CD4-positive, CD25-positive, alpha-beta regulatory T cell (primary cell): ENCODE results near the gene CRB1. TPM values are rescaled to one million over a fixed set of nuclear protein-coding genes. Genes with fewer than 3 reads are reported as not detected.

Source experiments
- ATAC-seq, 2 donors: fragments of 150-1000 bp; cut with Tn5 transposase; one replicate each; pipeline ENCODE4 v1.10.0; 2021; ENCODE audit warnings: low read depth in 2 of 2, moderate number of reproducible peaks in 2 of 2, moderate library complexity in 1 of 2
- DNase-seq, 3 donors: peaks; one replicate each; pipeline versions ENCODE4 v3.0.0 to v3.0.0-alpha.2; 2012 to 2022; ENCODE audit warnings: mixed read lengths in 1 of 3
- H3K27ac ChIP-seq: one replicate; pipeline ENCODE4 v1.7.0; 2013; ENCODE audit warnings: mild to moderate bottlenecking, low read length; ENCODE audit not compliant: insufficient read depth, poor library complexity, severe bottlenecking
- H3K27me3 ChIP-seq: one replicate; pipeline ENCODE4 v1.7.0; 2013; ENCODE audit warnings: low read length; ENCODE audit not compliant: control insufficient read depth, insufficient read depth
- H3K36me3 ChIP-seq: one replicate; pipeline ENCODE4 v1.7.0; 2013; ENCODE audit warnings: mild to moderate bottlenecking, low read length, moderate library complexity; ENCODE audit not compliant: control insufficient read depth, insufficient read depth
- H3K4me1 ChIP-seq: 2 replicates; pipeline ENCODE4 v1.7.0; 2013; ENCODE audit warnings: mild to moderate bottlenecking, low read length; ENCODE audit not compliant: insufficient read depth, control insufficient read depth, poor library complexity, severe bottlenecking
- H3K4me3 ChIP-seq: one replicate; pipeline ENCODE4 v1.7.0; 2013; ENCODE audit warnings: low read depth, mild to moderate bottlenecking, low read length, moderate library complexity
- H3K9me3 ChIP-seq, 2 experiments: 1 replicate in 1 of 2; 2 replicates in 1 of 2; pipeline ENCODE4 v1.7.0; 2013; ENCODE audit warnings: low read length in 2 of 2, mild to moderate bottlenecking in 1 of 2, moderate library complexity in 1 of 2; ENCODE audit not compliant: control insufficient read depth in 2 of 2
- H3K27ac Mint-ChIP-seq, 3 donors: one replicate each; pipeline ENCODE4 v1.8.0; 2020 to 2022; ENCODE audit warnings: mild to moderate bottlenecking in 3 of 3, mixed read lengths in 3 of 3, moderate library complexity in 2 of 3
- H3K27me3 Mint-ChIP-seq: one replicate; pipeline ENCODE4 v1.8.0; 2022; ENCODE audit warnings: mild to moderate bottlenecking, mixed read lengths
- H3K36me3 Mint-ChIP-seq: one replicate; pipeline ENCODE4 v1.8.0; 2020; ENCODE audit warnings: mixed read lengths
- H3K4me1 Mint-ChIP-seq, 4 donors: one replicate each; pipeline ENCODE4 v1.8.0; 2020 to 2022; ENCODE audit warnings: mixed read lengths in 4 of 4, mild to moderate bottlenecking in 1 of 4
- H3K4me3 Mint-ChIP-seq, 4 donors: one replicate each; pipeline ENCODE4 v1.8.0; 2020 to 2022; ENCODE audit warnings: mild to moderate bottlenecking in 4 of 4, mixed read lengths in 4 of 4, moderate library complexity in 3 of 4
- H3K9me3 Mint-ChIP-seq, 7 donors: one replicate each; pipeline ENCODE4 v1.8.0; 2020 to 2022; ENCODE audit warnings: mixed read lengths in 7 of 7, mild to moderate bottlenecking in 3 of 7, moderate library complexity in 2 of 7
- polyA plus RNA-seq, 4 donors: library from polyadenylated mRNA; unstranded; fragments of 300-500 nt; fragmentation: Illumina TruSeq; gene quantifications; one replicate each; pipeline ENCODE4 v1.2.3, GENCODE V29; 2021
- total RNA-seq: library from RNA; stranded (reverse); gene quantifications from one replicate; pipeline ENCODE4 v1.2.3, GENCODE V29; 2022

Gene CRB1
- total and polyA plus RNA-seq, 5 donors from 2014 or later, result not detected

- DNase-seq (no peak), ATAC-seq (no peak)
- Mint-ChIP-seq H3K27ac (no peak overlapping the region), H3K36me3 (no peaks in the 10 kb centered on the region), H3K9me3 (peaks cover 0 to 5% (median 0%) of the 10 kb centered on the region in 7 donors), H3K4me3 (no peak overlapping the region), H3K27me3 (peaks cover 25% of the 10 kb centered on the region), H3K4me1 (no peaks in the 10 kb centered on the region)
- Histone ChIP-seq H3K27me3 (peaks cover 2% of the 10 kb centered on the region), H3K9me3 (no peaks in the 10 kb centered on the region), H3K36me3 (no peaks in the 10 kb centered on the region), H3K4me3 (no peak overlapping the region), H3K4me1 (no peaks in the 10 kb centered on the region), H3K27ac (no peak overlapping the region)
These were observed 20.6 kb upstream of the CRB1 start for GRCh38 chr1:197247465-197247864.

- H3K27ac Mint-ChIP-seq, result no peak overlapping the region
- no peak overlapping the region for H3K4me3 ChIP-seq
- H3K36me3 ChIP-seq, result no peaks in the 10 kb centered on the region
- peaks cover 2% of the 10 kb centered on the region for H3K27me3 ChIP-seq
- no peaks in the 10 kb centered on the region for H3K9me3 ChIP-seq
- no peaks in the 10 kb centered on the region for H3K4me1 Mint-ChIP-seq
- H3K36me3 Mint-ChIP-seq, result no peaks in the 10 kb centered on the region
- no peak overlapping the region for H3K4me3 Mint-ChIP-seq
- H3K27ac ChIP-seq, result no peak overlapping the region
- no peaks in the 10 kb centered on the region for H3K9me3 Mint-ChIP-seq
- H3K4me1 ChIP-seq, result no peaks in the 10 kb centered on the region
- no peak for DNase-seq
- no peak for ATAC-seq
- H3K27me3 Mint-ChIP-seq, result peaks cover 18% of the 10 kb centered on the region
These were observed 18.7 kb upstream of the CRB1 start for GRCh38 chr1:197249324-197249723.

GRCh38 chr1:197250616-197251015 lies 17.4 kb upstream of the CRB1 start:
- Histone ChIP-seq H3K4me3 (no peak overlapping the region), H3K4me1 (no peaks in the 10 kb centered on the region), H3K9me3 (no peaks in the 10 kb centered on the region), H3K27me3 (peaks cover 2% of the 10 kb centered on the region), H3K27ac (no peak overlapping the region), H3K36me3 (no peaks in the 10 kb centered on the region)
- no peak for DNase-seq
- no peak for ATAC-seq
- H3K4me1 Mint-ChIP-seq, result no peaks in the 10 kb centered on the region
- no peak overlapping the region for H3K27ac Mint-ChIP-seq
- no peak overlapping the region for H3K4me3 Mint-ChIP-seq
- no peaks in the 10 kb centered on the region for H3K9me3 Mint-ChIP-seq
- peaks cover 9% of the 10 kb centered on the region for H3K27me3 Mint-ChIP-seq
- no peaks in the 10 kb centered on the region for H3K36me3 Mint-ChIP-seq

GRCh38 chr1:197252973-197253372 lies 15.1 kb upstream of the CRB1 start:
- no peaks in the 10 kb centered on the region for H3K9me3 ChIP-seq
- no peaks in the 10 kb centered on the region for H3K27me3 ChIP-seq
- no peak overlapping the region for H3K4me3 ChIP-seq
- Mint-ChIP-seq H3K4me1 (no peaks in the 10 kb centered on the region), H3K4me3 (no peak overlapping the region), H3K27me3 (peaks cover 5% of the 10 kb centered on the region), H3K36me3 (no peaks in the 10 kb centered on the region), H3K9me3 (peaks cover 0 to 1% (median 0%) of the 10 kb centered on the region in 7 donors), H3K27ac (no peak overlapping the region)
- ATAC-seq (no peak), DNase-seq (no peak)
- H3K4me1 ChIP-seq, result no peaks in the 10 kb centered on the region
- no peak overlapping the region for H3K27ac ChIP-seq
- no peaks in the 10 kb centered on the region for H3K36me3 ChIP-seq

GRCh38 chr1:197254866-197255265 lies 13.2 kb upstream of the CRB1 start:
- H3K36me3 Mint-ChIP-seq, result no peaks in the 10 kb centered on the region
- H3K9me3 Mint-ChIP-seq, result peaks cover 0 to 1% (median 0%) of the 10 kb centered on the region in 7 donors
- Histone ChIP-seq H3K4me1 (no peaks in the 10 kb centered on the region), H3K4me3 (no peak overlapping the region), H3K27me3 (no peaks in the 10 kb centered on the region), H3K27ac (no peak overlapping the region), H3K36me3 (no peaks in the 10 kb centered on the region), H3K9me3 (no peaks in the 10 kb centered on the region)
- no peak overlapping the region for H3K4me3 Mint-ChIP-seq
- H3K27ac Mint-ChIP-seq, result no peak overlapping the region
- no peaks in the 10 kb centered on the region for H3K4me1 Mint-ChIP-seq
- no peaks in the 10 kb centered on the region for H3K27me3 Mint-ChIP-seq
- DNase-seq, result no peak
- ATAC-seq, result no peak

GRCh38 chr1:197264936-197265567 lies 3.0 kb upstream of the CRB1 start:
- peaks cover 4% of the 10 kb centered on the region for H3K27me3 ChIP-seq
- Mint-ChIP-seq H3K27ac (no peak overlapping the region), H3K4me3 (no peak overlapping the region), H3K27me3 (peaks cover 8% of the 10 kb centered on the region), H3K4me1 (no peaks in the 10 kb centered on the region), H3K9me3 (no peaks in the 10 kb centered on the region), H3K36me3 (no peaks in the 10 kb centered on the region)
- H3K9me3 ChIP-seq, result no peaks in the 10 kb centered on the region
- H3K4me1 ChIP-seq, result no peaks in the 10 kb centered on the region
- no peaks in the 10 kb centered on the region for H3K36me3 ChIP-seq
- H3K27ac ChIP-seq, result no peak overlapping the region
- no peak overlapping the region for H3K4me3 ChIP-seq
- no peak for DNase-seq
- ATAC-seq, result no peak

GRCh38 chr1:197269053-197269452 lies 1.0 kb downstream of the CRB1 start:
- Mint-ChIP-seq H3K4me1 (no peaks in the 10 kb centered on the region), H3K27me3 (peaks cover 10% of the 10 kb centered on the region), H3K9me3 (no peaks in the 10 kb centered on the region), H3K27ac (no peak overlapping the region), H3K36me3 (no peaks in the 10 kb centered on the region), H3K4me3 (no peak overlapping the region)
- Histone ChIP-seq H3K9me3 (no peaks in the 10 kb centered on the region), H3K27ac (no peak overlapping the region), H3K4me1 (no peaks in the 10 kb centered on the region), H3K27me3 (peaks cover 3% of the 10 kb centered on the region), H3K36me3 (no peaks in the 10 kb centered on the region), H3K4me3 (no peak overlapping the region)
- ATAC-seq, result no peak
- no peak for DNase-seq

- ATAC-seq (no peak), DNase-seq (no peak)
- Histone ChIP-seq H3K4me1 (no peaks in the 10 kb centered on the region), H3K36me3 (no peaks in the 10 kb centered on the region), H3K4me3 (no peak overlapping the region), H3K27ac (no peak overlapping the region), H3K9me3 (no peaks in the 10 kb centered on the region), H3K27me3 (peaks cover 3% of the 10 kb centered on the region)
- no peak overlapping the region for H3K4me3 Mint-ChIP-seq
- H3K27me3 Mint-ChIP-seq, result peaks cover 8% of the 10 kb centered on the region
- no peaks in the 10 kb centered on the region for H3K9me3 Mint-ChIP-seq
- H3K36me3 Mint-ChIP-seq, result no peaks in the 10 kb centered on the region
- H3K4me1 Mint-ChIP-seq, result peaks cover 0 to 3% (median 0%) of the 10 kb centered on the region in 4 donors
- H3K27ac Mint-ChIP-seq, result no peak overlapping the region
These were observed 4.7 kb downstream of the CRB1 start for GRCh38 chr1:197272791-197273190.
